Peyer's patch (tissue), 4 donors: Measurements from ENCODE around the gene CDC42SE2.

ENCODE experiments used
- POLR2A ChIP-seq, 2 donors: fragments of 450-650 bp; IDR thresholded peaks; one replicate each; pipeline ENCODE4 v1.5.1; 2017; ENCODE audit warnings: antibody characterized with exemption in 2 of 2, mild to moderate bottlenecking in 2 of 2, moderate library complexity in 2 of 2
- TF ChIP-seq, protein P1 (sequence below), 6 experiments: fragments of 450-650 bp in 4 of 6; fragments of 200-600 bp in 2 of 6; sonication (generic) in 1 of 6; IDR thresholded peaks; one replicate each; pipeline ENCODE4 v1.5.1; 2017 to 2019; ENCODE audit warnings: antibody characterized with exemption in 6 of 6, mild to moderate bottlenecking in 3 of 6, moderate library complexity in 1 of 6

DNA sequence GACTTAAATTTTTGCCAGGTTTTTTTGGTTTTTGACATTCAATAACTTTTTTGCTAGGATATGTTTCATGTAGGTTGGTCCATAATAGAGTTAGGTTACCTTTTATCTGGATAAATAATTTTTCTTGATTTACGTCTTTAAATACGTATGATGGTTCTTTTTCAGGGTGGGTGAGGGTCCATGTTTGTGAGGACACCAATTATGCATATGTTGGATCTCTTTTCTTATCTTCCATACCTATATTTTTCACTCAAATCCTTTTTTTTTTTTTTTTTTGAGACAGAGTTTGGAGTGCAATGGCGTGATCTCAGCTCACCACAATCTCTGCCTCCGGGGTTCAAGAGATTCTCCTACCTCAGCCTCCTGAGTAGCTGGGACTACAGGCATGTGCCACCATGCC is 17.3 kb upstream of the CDC42SE2 start:
- TF ChIP-seq, protein P1, sequence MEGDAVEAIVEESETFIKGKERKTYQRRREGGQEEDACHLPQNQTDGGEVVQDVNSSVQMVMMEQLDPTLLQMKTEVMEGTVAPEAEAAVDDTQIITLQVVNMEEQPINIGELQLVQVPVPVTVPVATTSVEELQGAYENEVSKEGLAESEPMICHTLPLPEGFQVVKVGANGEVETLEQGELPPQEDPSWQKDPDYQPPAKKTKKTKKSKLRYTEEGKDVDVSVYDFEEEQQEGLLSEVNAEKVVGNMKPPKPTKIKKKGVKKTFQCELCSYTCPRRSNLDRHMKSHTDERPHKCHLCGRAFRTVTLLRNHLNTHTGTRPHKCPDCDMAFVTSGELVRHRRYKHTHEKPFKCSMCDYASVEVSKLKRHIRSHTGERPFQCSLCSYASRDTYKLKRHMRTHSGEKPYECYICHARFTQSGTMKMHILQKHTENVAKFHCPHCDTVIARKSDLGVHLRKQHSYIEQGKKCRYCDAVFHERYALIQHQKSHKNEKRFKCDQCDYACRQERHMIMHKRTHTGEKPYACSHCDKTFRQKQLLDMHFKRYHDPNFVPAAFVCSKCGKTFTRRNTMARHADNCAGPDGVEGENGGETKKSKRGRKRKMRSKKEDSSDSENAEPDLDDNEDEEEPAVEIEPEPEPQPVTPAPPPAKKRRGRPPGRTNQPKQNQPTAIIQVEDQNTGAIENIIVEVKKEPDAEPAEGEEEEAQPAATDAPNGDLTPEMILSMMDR (IDR thresholded peaks at IDR 0.05), result no peak
- TF ChIP-seq POLR2A (IDR thresholded peaks at IDR 0.05), result no peak
